ENCODE data around the gene ADAM33. TPM values are rescaled to one million over a fixed set of nuclear protein-coding genes. Genes with fewer than 3 reads are reported as not detected.

Gene ADAM33
- total and polyA plus RNA-seq, 2 of the 13 experiments (the other 11 are each of a cell fraction or from before 2014, with no cell fraction given) = not detected

GRCh38 chr20:3710011-3710466, 28.2 kb upstream of the ADAM33 start:
- POLR2A ChIA-PET = interaction anchor here (1.4 kb wide), 1 partner anchor 58 kb away, joined by 4 read pairs; the partner anchor contains the start of gene ADISSP

More at GRCh38 chr20:3710011-3710466, 28.2 kb upstream of the ADAM33 start:
- TF ChIP-seq FLYWCH1 (CRISPR knock-in tag; IDR thresholded peaks at IDR 0.05) (no peak), DNMT3B (CRISPR knock-in tag; conservative IDR thresholded peaks at IDR 0.05) (no peak), ZNF768 (CRISPR knock-in tag; IDR thresholded peaks at IDR 0.05) (no peak), ZSCAN22 (CRISPR knock-in tag; IDR thresholded peaks at IDR 0.05) (no peak), ZSCAN20 (CRISPR knock-in tag; IDR thresholded peaks at IDR 0.05; ENCODE audit: borderline replicate concordance) (no peak), THYN1 (CRISPR knock-in tag; IDR thresholded peaks at IDR 0.05; ENCODE audit: borderline replicate concordance, low read depth) (no peak), CTCF (CRISPR knock-in tag; IDR thresholded peaks at IDR 0.05) (peak; percentile 26; the same call in 1 of the 2 replicates), MAFF (IDR thresholded peaks at IDR 0.05; ENCODE audit: low read depth, low read length) (peak; percentile 55), ZNF609 (CRISPR knock-in tag; IDR thresholded peaks at IDR 0.05; ENCODE audit: borderline replicate concordance) (0 out of 2 replicates have a peak, but pooled peaks have one; percentile 12), ZNF737 (CRISPR knock-in tag; IDR thresholded peaks at IDR 0.05; ENCODE audit: borderline replicate concordance) (no peak), ZNF124 (CRISPR knock-in tag; IDR thresholded peaks at IDR 0.05) (no peak), MAFK (conservative IDR thresholded peaks at IDR 0.05 in 1 of 2, IDR thresholded peaks at IDR 0.05 in 1 of 2; ENCODE audit: low read length in 2 of 2) (peak; percentile 47 to 56; a peak in 3 of 4 replicates)
- H3K36me3 ChIP-seq (replicated peaks in 1 of 2; ENCODE audit: control insufficient read depth in 1 of 2, insufficient read depth in 2 of 2, low read length in 2 of 2) = no peaks in the 10 kb centered on the region
- peak; percentile 67 for ATAC-seq
- CTCF ChIA-PET (ENCODE audit: low intra/inter-chr PET ratio, low total read pairs) = interaction anchor here (1.3 to 5.4 kb wide), 2 partner anchors 33 to 40 kb away, joined by 6 to 65 read pairs; no protein-coding TSS in a partner anchor
- H4K20me1 ChIP-seq (ENCODE audit: insufficient read depth, low read length) = no peaks in the 10 kb centered on the region
- WGBS (ENCODE audit: low lambda C conversion rate) = 31% methylated on average over 5 of the region's 6 CpGs
- no peak for DNase-seq (ENCODE audit: low spot score)
- no peak overlapping the region for H3K9ac ChIP-seq (ENCODE audit: insufficient read depth, low read depth, low read length)
- in situ Hi-C loops (cut with HindIII; ENCODE audit: extremely low pct_ligation_motif_present, low pct_unique_long_range_greater_than_20kb) = loop anchor here (5.0 kb wide), 1 partner anchor 33 kb away; no protein-coding TSS in a partner anchor
- no TSS peak for BruUV-seq (replicated peaks)
- H3K4me1 ChIP-seq (ENCODE audit: insufficient read depth, low read length) = no peaks in the 10 kb centered on the region
- no peaks in the 10 kb centered on the region for H3K9me3 ChIP-seq (ENCODE audit: low read length)
- no peak for FAIRE-seq
- intact Hi-C loops (cut with micrococcal nuclease; ENCODE audit: unreplicated experiment) = loop anchor here (1.0 kb wide), 1 partner anchor 147 kb away; no protein-coding TSS in a partner anchor
- H3K4me3 ChIP-seq (replicated peaks in 1 of 3; ENCODE audit: insufficient read depth in 1 of 3, low read depth in 2 of 3, low read length in 3 of 3) = no peak overlapping the region
- H3K27ac ChIP-seq (ENCODE audit: extremely low read length, insufficient read depth, low read length) = no peak overlapping the region
- H3K27me3 ChIP-seq (ENCODE audit: control insufficient read depth in 1 of 2, insufficient read depth in 2 of 2, low read length in 2 of 2) = peaks cover 11 to 49% of the 10 kb centered on the region in 2 experiments
- no peak overlapping the region for H2AFZ ChIP-seq (ENCODE audit: low read length)
- H3K4me2 ChIP-seq (ENCODE audit: low read depth, low read length) = no peak overlapping the region
- H3K79me2 ChIP-seq (ENCODE audit: insufficient read depth, low read length) = no peaks in the 10 kb centered on the region
